IPS-15b (cell line): ENCODE measurements around the gene NRXN3.

Experiments
- H3K27me3 ChIP-seq: one replicate; pipeline ENCODE4 v1.6.1; 2013; ENCODE audit warnings: low read length; ENCODE audit not compliant: control insufficient read depth, insufficient read depth
- H3K36me3 ChIP-seq: one replicate; pipeline ENCODE4 v1.6.1; 2013; ENCODE audit warnings: low read length; ENCODE audit not compliant: control insufficient read depth, insufficient read depth
- H3K4me1 ChIP-seq: one replicate; pipeline ENCODE4 v1.6.1; 2013; ENCODE audit warnings: mild to moderate bottlenecking, low read length; ENCODE audit not compliant: control insufficient read depth, insufficient read depth
- H3K4me3 ChIP-seq: one replicate; pipeline ENCODE4 v1.5.1; 2013; ENCODE audit warnings: low read depth, low read length
- H3K9ac ChIP-seq: one replicate; pipeline ENCODE4 v1.6.1; 2013; ENCODE audit warnings: low read depth, mild to moderate bottlenecking, low read length
- H3K9me3 ChIP-seq: one replicate; pipeline ENCODE4 v1.6.1; 2013; ENCODE audit warnings: mild to moderate bottlenecking, low read length; ENCODE audit not compliant: control insufficient read depth, insufficient read depth

Gene NRXN3

GRCh38 chr14:79204591-79204990 lies 1034.4 kb downstream of the NRXN3 start:
- Histone ChIP-seq H3K4me3 (no peak overlapping the region), H3K9ac (no peak overlapping the region), H3K27me3 (no peaks in the 10 kb centered on the region), H3K4me1 (no peaks in the 10 kb centered on the region), H3K9me3 (no peaks in the 10 kb centered on the region), H3K36me3 (no peaks in the 10 kb centered on the region)

- no peaks in the 10 kb centered on the region for H3K9me3 ChIP-seq
- H3K4me1 ChIP-seq = no peaks in the 10 kb centered on the region
- no peaks in the 10 kb centered on the region for H3K27me3 ChIP-seq
- no peak overlapping the region for H3K4me3 ChIP-seq
- no peaks in the 10 kb centered on the region for H3K36me3 ChIP-seq
- H3K9ac ChIP-seq = no peak overlapping the region
Measured at GRCh38 chr14:79209418-79209817, 1039.2 kb downstream of the NRXN3 start.

- Histone ChIP-seq H3K27me3 (no peaks in the 10 kb centered on the region), H3K4me3 (no peak overlapping the region), H3K4me1 (no peaks in the 10 kb centered on the region), H3K9me3 (no peaks in the 10 kb centered on the region), H3K9ac (no peak overlapping the region), H3K36me3 (no peaks in the 10 kb centered on the region)
Measured at GRCh38 chr14:79225815-79226214, 1055.6 kb downstream of the NRXN3 start.

- Histone ChIP-seq H3K9me3 (no peaks in the 10 kb centered on the region), H3K27me3 (no peaks in the 10 kb centered on the region), H3K4me3 (no peak overlapping the region), H3K4me1 (no peaks in the 10 kb centered on the region), H3K9ac (no peak overlapping the region), H3K36me3 (no peaks in the 10 kb centered on the region)
Measured at GRCh38 chr14:79229383-79229909, 1059.3 kb downstream of the NRXN3 start.

- H3K9me3 ChIP-seq = no peaks in the 10 kb centered on the region
- H3K9ac ChIP-seq = no peak overlapping the region
Measured at GRCh38 chr14:79242666-79243065, 1072.5 kb downstream of the NRXN3 start.

DNA sequence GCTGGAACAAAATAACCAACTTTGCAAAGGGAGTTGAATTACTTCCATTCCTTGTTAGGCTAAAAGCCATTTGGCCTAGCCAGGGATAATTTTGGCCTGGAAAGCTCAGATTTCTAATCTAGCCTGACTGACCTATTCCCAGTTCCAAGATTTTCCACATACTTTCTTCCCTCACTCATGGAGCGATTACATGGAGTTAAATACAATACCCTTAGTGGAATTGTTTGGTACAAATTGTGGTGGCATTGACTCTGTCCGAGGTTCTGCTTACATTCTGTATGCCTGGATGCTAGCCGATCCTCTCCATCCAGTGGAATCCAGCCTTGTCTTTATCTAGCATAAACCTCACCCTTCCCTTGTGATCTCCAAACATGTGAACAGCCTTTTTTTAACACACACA lies 1076.0 kb downstream of the NRXN3 start:
- no peaks in the 10 kb centered on the region for H3K9me3 ChIP-seq
- no peaks in the 10 kb centered on the region for H3K36me3 ChIP-seq
- H3K27me3 ChIP-seq = no peaks in the 10 kb centered on the region
- H3K9ac ChIP-seq = no peak overlapping the region
- no peak overlapping the region for H3K4me3 ChIP-seq
- H3K4me1 ChIP-seq = no peaks in the 10 kb centered on the region

More at GRCh38 chr14:79242666-79243065, 1072.5 kb downstream of the NRXN3 start:
- no peaks in the 10 kb centered on the region for H3K36me3 ChIP-seq
- H3K4me1 ChIP-seq = no peaks in the 10 kb centered on the region
- H3K27me3 ChIP-seq = no peaks in the 10 kb centered on the region
- no peak overlapping the region for H3K4me3 ChIP-seq

DNA sequence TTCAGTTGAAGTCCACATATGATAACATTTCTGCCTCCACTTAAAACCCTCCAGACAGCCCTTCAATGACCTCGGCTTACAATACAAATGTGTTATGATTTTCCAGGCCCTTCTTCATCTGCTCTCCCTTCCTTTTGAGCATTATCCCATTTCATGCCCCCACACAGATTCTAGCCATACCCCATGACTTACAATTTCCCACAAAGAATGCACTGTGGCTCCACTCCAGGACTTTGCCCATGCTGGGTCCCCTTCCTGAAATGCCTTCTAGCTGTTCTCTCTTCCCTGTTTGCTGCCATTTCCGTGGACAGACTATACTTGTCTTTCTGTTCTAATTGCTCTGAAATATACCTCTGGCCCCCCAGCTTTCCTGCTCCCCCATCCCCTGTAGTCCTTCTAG lies 1078.0 kb downstream of the NRXN3 start:
- H3K9me3 ChIP-seq = no peaks in the 10 kb centered on the region
- H3K4me3 ChIP-seq = no peak overlapping the region
- no peaks in the 10 kb centered on the region for H3K36me3 ChIP-seq
- no peaks in the 10 kb centered on the region for H3K4me1 ChIP-seq
- no peak overlapping the region for H3K9ac ChIP-seq
- H3K27me3 ChIP-seq = no peaks in the 10 kb centered on the region

- Histone ChIP-seq H3K4me1 (no peaks in the 10 kb centered on the region), H3K9me3 (no peaks in the 10 kb centered on the region), H3K4me3 (no peak overlapping the region), H3K36me3 (no peaks in the 10 kb centered on the region), H3K9ac (no peak overlapping the region), H3K27me3 (no peaks in the 10 kb centered on the region)
Measured at GRCh38 chr14:79248771-79249170, 1078.6 kb downstream of the NRXN3 start.

- Histone ChIP-seq H3K4me1 (no peaks in the 10 kb centered on the region), H3K36me3 (no peaks in the 10 kb centered on the region), H3K27me3 (no peaks in the 10 kb centered on the region), H3K9ac (no peak overlapping the region), H3K4me3 (no peak overlapping the region), H3K9me3 (no peaks in the 10 kb centered on the region)
Measured at GRCh38 chr14:79251278-79251677, 1081.1 kb downstream of the NRXN3 start.

- H3K36me3 ChIP-seq = no peaks in the 10 kb centered on the region
- H3K9me3 ChIP-seq = no peaks in the 10 kb centered on the region
- H3K4me3 ChIP-seq = no peak overlapping the region
- no peaks in the 10 kb centered on the region for H3K27me3 ChIP-seq
- H3K4me1 ChIP-seq = no peaks in the 10 kb centered on the region
- no peak overlapping the region for H3K9ac ChIP-seq
Measured at GRCh38 chr14:79253576-79253975, 1083.4 kb downstream of the NRXN3 start.

- Histone ChIP-seq H3K36me3 (no peaks in the 10 kb centered on the region), H3K4me3 (no peak overlapping the region), H3K9ac (no peak overlapping the region), H3K27me3 (no peaks in the 10 kb centered on the region), H3K9me3 (no peaks in the 10 kb centered on the region), H3K4me1 (no peaks in the 10 kb centered on the region)
Measured at GRCh38 chr14:79254069-79254775, 1084.0 kb downstream of the NRXN3 start.

DNA sequence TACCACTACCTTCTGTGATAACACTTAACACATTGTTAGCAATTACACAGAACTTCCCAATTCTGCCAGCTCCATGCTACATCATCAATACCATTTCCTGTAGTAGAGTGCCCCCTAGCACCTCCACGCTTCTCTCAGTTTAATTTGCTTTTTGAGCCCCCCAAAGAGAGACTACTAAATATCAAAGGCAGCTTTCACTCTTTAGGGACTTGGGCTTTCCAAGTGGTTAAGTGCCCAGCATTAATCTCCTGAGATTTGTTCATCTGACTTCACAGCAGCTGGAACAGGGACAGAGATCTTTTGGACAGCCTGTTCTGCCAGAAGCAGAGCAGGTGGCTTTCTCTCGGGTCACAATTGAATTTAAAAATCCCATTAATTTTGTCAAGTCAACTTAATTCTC lies 1086.2 kb downstream of the NRXN3 start:
- Histone ChIP-seq H3K4me3 (no peak overlapping the region), H3K36me3 (no peaks in the 10 kb centered on the region), H3K4me1 (no peaks in the 10 kb centered on the region), H3K9ac (no peak overlapping the region), H3K9me3 (no peaks in the 10 kb centered on the region), H3K27me3 (no peaks in the 10 kb centered on the region)
